ENCODE data around the gene CAPN12.

The CAPN12 gene

GRCh38 chr19:38682195-38682867 lies 61.9 kb downstream of the CAPN12 start:
- H3K9me3 ChIP-seq (ENCODE audit: severe bottlenecking), result no peaks in the 10 kb centered on the region
- peaks cover 49% of the 10 kb centered on the region for H3K36me3 ChIP-seq
- H3K27ac ChIP-seq, result peak overlapping the region; percentile 87; the same call in 1 of the 2 replicates
- H3K4me3 ChIP-seq (ENCODE audit: low read depth, low read length), result no peak overlapping the region
- no peaks in the 10 kb centered on the region for H3K27me3 ChIP-seq (ENCODE audit: insufficient read depth, low read depth, severe bottlenecking)
- no peak for TF ChIP-seq CTCF (IDR thresholded peaks at IDR 0.05; ENCODE audit: low read depth, low read length)
- no peak for DNase-seq

Measured in WERI-Rb-1 (cell line).